Psoas muscle (tissue), 8 donors: Measurements from ENCODE around the gene SNX17. TPM values are rescaled to one million over a fixed set of nuclear protein-coding genes. Genes with fewer than 3 reads are reported as not detected.
"Not testable (repeated sequence)": the region's sequence is repeated elsewhere in the genome, so short reads cannot be mapped to it uniquely, and the experiment has no call there.

Experiments
- ATAC-seq, 4 donors: fragments of 200-7000 bp; cut with Tn5 transposase; one replicate each; pipeline ENCODE4 v1.9.1; 2020; ENCODE audit warnings: moderate library complexity in 3 of 4, mild to moderate bottlenecking in 2 of 4
- DNase-seq, 2 donors: peaks; one replicate each; pipeline ENCODE4 v3.0.0-alpha.2; 2020
- H3K27ac ChIP-seq: fragments of 200-600 bp; one replicate; pipeline ENCODE4 v1.8.0; 2022
- H3K27me3 ChIP-seq, 3 donors: fragments of 200-600 bp in 1 of 3; one replicate each; pipeline versions ENCODE4 v1.6.1 to v1.8.0; 2013 to 2022; ENCODE audit warnings: low read length in 2 of 3, mild to moderate bottlenecking in 2 of 3, moderate library complexity in 1 of 3; ENCODE audit not compliant: insufficient read depth in 3 of 3
- H3K36me3 ChIP-seq, 2 donors: fragments of 200-600 bp in 1 of 2; one replicate each; pipeline versions ENCODE4 v1.6.1 to v1.8.0; 2013 to 2022; ENCODE audit warnings: low read depth in 1 of 2, mild to moderate bottlenecking in 1 of 2, moderate library complexity in 1 of 2; ENCODE audit not compliant: insufficient read depth in 1 of 2
- H3K4me1 ChIP-seq: fragments of 200-600 bp; one replicate; pipeline ENCODE4 v1.8.0; 2022
- H3K4me3 ChIP-seq: fragments of 200-600 bp; one replicate; pipeline ENCODE4 v1.8.0; 2022; ENCODE audit warnings: mild to moderate bottlenecking
- H3K9me3 ChIP-seq: fragments of 200-600 bp; one replicate; pipeline ENCODE4 v1.8.0; 2022
- WGBS, 3 donors: extraction: QIAGEN DNeasy Blood & Tissue Kit; methylation state at CpG; one replicate each; pipeline versions ENCODE4 v1.1.6 to v1.1.7; 2013; 5-methylcytosine and 5-hydroxymethylcytosine counted together
- intact Hi-C, 2 donors: fragments of 100-400 bp; cut with DNase I; formaldehyde crosslinking; loops; one replicate each; pipeline versions ENCODE4 v1.11.0 to v1.14.2; 2022
- polyA plus RNA-seq, 3 donors: library from polyadenylated mRNA; stranded (reverse); fragments of 200-250 nt; gene quantifications; one replicate each; pipeline ENCODE4 v1.2.3, GENCODE V29; 2013
- total RNA-seq, 4 donors: library from RNA; stranded (reverse); fragmentation: NEBNext Ultra II Directional in 2 of 4; extraction: Animal tissue kit (Norgen Biotek cat#: 25700) in 2 of 4; gene quantifications; one replicate each; pipeline versions ENCODE4 v1.2.1 to v1.2.4, GENCODE V29; 2021 to 2023
- TF ChIP-seq, protein P1 (sequence below): fragments of 200-600 bp; IDR thresholded peaks from one replicate; pipeline ENCODE4 v1.8.0; 2022; ENCODE audit warnings: antibody characterized with exemption
- donor health status: healthy with polysubstance abuse.
- donor health status: DM: no; HTN: no; CAD: no; lungs with moderate emphysema.
- donor health status: Bipolar disorder and iron deficiency.
- donor health status: healthy.
- donor health status: DM: yes; HTN: yes; CAD: no.
- donor health status: DM: no; HTN: no; CAD: no.
- donor health status: DM: no; HTN: no; CAD: no.
- donor health status: DM: yes; HTN: yes; CAD: no.

SNX17 gene
- total and polyA plus RNA-seq, 7 donors = 50.1 to 96.4 (median 60.2) TPM

DNA sequence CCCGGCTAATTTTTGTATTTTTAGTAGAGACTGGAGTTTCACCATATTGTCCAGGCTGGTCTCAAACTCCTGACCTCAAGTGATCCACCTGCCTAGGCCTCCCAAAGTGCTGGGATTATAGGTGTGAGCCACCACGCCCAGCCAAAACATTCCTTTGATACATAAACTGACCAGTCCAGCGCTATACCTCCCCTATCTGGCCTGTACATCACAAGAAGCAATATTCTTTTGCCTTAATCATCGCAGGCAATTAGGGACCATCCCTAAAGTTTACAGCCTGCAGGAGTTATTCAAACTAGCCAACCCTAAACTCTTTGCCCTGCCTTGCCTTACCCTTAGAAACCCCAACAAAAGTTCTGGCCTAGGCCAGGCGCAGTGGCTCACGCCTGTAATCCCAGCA, 45.7 kb downstream of the SNX17 start:
- Histone ChIP-seq H3K4me1 (no peaks in the 10 kb centered on the region), H3K36me3 (no peaks in the 10 kb centered on the region), H3K27ac (no peak overlapping the region), H3K4me3 (no peak overlapping the region), H3K9me3 (no peaks in the 10 kb centered on the region), H3K27me3 (no peaks in the 10 kb centered on the region)
- TF ChIP-seq, protein P1, sequence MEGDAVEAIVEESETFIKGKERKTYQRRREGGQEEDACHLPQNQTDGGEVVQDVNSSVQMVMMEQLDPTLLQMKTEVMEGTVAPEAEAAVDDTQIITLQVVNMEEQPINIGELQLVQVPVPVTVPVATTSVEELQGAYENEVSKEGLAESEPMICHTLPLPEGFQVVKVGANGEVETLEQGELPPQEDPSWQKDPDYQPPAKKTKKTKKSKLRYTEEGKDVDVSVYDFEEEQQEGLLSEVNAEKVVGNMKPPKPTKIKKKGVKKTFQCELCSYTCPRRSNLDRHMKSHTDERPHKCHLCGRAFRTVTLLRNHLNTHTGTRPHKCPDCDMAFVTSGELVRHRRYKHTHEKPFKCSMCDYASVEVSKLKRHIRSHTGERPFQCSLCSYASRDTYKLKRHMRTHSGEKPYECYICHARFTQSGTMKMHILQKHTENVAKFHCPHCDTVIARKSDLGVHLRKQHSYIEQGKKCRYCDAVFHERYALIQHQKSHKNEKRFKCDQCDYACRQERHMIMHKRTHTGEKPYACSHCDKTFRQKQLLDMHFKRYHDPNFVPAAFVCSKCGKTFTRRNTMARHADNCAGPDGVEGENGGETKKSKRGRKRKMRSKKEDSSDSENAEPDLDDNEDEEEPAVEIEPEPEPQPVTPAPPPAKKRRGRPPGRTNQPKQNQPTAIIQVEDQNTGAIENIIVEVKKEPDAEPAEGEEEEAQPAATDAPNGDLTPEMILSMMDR = no peak
- DNase-seq = no peak
- WGBS, 3 donors = 89 to 99% (median 95%) methylated on average over 6 of the region's 6 CpGs
- intact Hi-C loops = no loop called here
- ATAC-seq = no peak

GRCh38 chr2:27420996-27421395, 50.6 kb downstream of the SNX17 start:
- Histone ChIP-seq H3K36me3 (no peaks in the 10 kb centered on the region), H3K9me3 (no peaks in the 10 kb centered on the region), H3K27me3 (no peaks in the 10 kb centered on the region), H3K4me1 (no peaks in the 10 kb centered on the region), H3K4me3 (no peak overlapping the region), H3K27ac (no peak overlapping the region)
- TF ChIP-seq, protein P1 = no peak
- intact Hi-C loops = no loop called here
- no peak for ATAC-seq
- no peak for DNase-seq

GRCh38 chr2:27421660-27422250, 51.3 kb downstream of the SNX17 start:
- H3K9me3 ChIP-seq = no peaks in the 10 kb centered on the region
- DNase-seq (no peak), ATAC-seq (no peak)
- no peaks in the 10 kb centered on the region for H3K36me3 ChIP-seq
- no peak overlapping the region for H3K27ac ChIP-seq
- intact Hi-C loops = no loop called here
- no peaks in the 10 kb centered on the region for H3K27me3 ChIP-seq
- WGBS, 3 donors = 80 to 84% (median 82%) methylated on average over 4 of the region's 4 CpGs
- no peak overlapping the region for H3K4me3 ChIP-seq
- TF ChIP-seq, protein P1 = no peak
- no peaks in the 10 kb centered on the region for H3K4me1 ChIP-seq

GRCh38 chr2:27422958-27423357, 52.5 kb downstream of the SNX17 start:
- Histone ChIP-seq H3K9me3 (no peaks in the 10 kb centered on the region), H3K27me3 (no peaks in the 10 kb centered on the region), H3K36me3 (no peaks in the 10 kb centered on the region), H3K4me3 (no peak overlapping the region), H3K4me1 (peaks cover 6% of the 10 kb centered on the region), H3K27ac (no peak overlapping the region)
- intact Hi-C loops = no loop called here
- TF ChIP-seq, protein P1 = no peak
- 96 to 99% (median 98%) methylated on average over 3 of the region's 3 CpGs for WGBS, 3 donors
- ATAC-seq = no peak
- no peak for DNase-seq

- WGBS, 3 donors = 90 to 93% (median 93%) methylated on average over 10 of the region's 10 CpGs
- H3K27ac ChIP-seq, intact Hi-C loops, H3K27me3 ChIP-seq, DNase-seq, H3K36me3 ChIP-seq, H3K4me3 ChIP-seq, H3K9me3 ChIP-seq, ATAC-seq: not testable (repeated sequence)
- H3K4me1 ChIP-seq = peaks cover 12% of the 10 kb centered on the region
Observed at GRCh38 chr2:27425039-27425438, 54.6 kb downstream of the SNX17 start.

Other genes with a start within 250 kb of the SNX17 start
- gene ABHD1, start 246.8 kb upstream of the SNX17 start, total RNA-seq = 1 to 10 TPM; 1.4 to 4.5 (median 3.7) TPM
- gene ABHD1, start 246.8 kb upstream of the SNX17 start, polyA plus RNA-seq = 1 to 10 TPM; 1.9 to 4.1 (median 3.9) TPM
- 100 to 1,000 TPM in 2 of 4 donors, 10 to 100 TPM in 2; 57.4 to 206 (median 111) TPM for gene PREB, start 236.0 kb upstream of the SNX17 start, total RNA-seq
- gene PREB, start 236.0 kb upstream of the SNX17 start, polyA plus RNA-seq = 100 to 1,000 TPM in 2 of 3 donors, 10 to 100 TPM in 1; 96.1 to 138 (median 125) TPM
- gene PRR30, start 231.2 kb upstream of the SNX17 start, total RNA-seq = not detected
- gene PRR30, start 231.2 kb upstream of the SNX17 start, polyA plus RNA-seq = not detected
- under 1 TPM in 2 of 4 donors, not detected in 2; 0.20 to 0.63 TPM for gene TCF23, start 221.6 kb upstream of the SNX17 start, total RNA-seq
- under 1 TPM in 2 of 3 donors, not detected in 1; 0.05 to 0.06 TPM for gene TCF23, start 221.6 kb upstream of the SNX17 start, polyA plus RNA-seq
- gene ATRAID, start 158.6 kb upstream of the SNX17 start, total RNA-seq = 100 to 1,000 TPM in 2 of 4 donors, 10 to 100 TPM in 2; 87.1 to 113 (median 98.2) TPM
- 100 to 1,000 TPM in 2 of 3 donors, 10 to 100 TPM in 1; 89.3 to 188 (median 136) TPM for gene ATRAID, start 158.6 kb upstream of the SNX17 start, polyA plus RNA-seq
- 10 to 100 TPM; 16.8 to 64.2 (median 21.1) TPM for gene SLC5A6, start 158.3 kb upstream of the SNX17 start, total RNA-seq
- 10 to 100 TPM; 21.1 to 47.0 (median 24.9) TPM for gene SLC5A6, start 158.3 kb upstream of the SNX17 start, polyA plus RNA-seq
- 1 to 10 TPM; 7.8 to 8.6 (median 8.2) TPM for gene CAD, start 153.2 kb upstream of the SNX17 start, total RNA-seq
- gene CAD, start 153.2 kb upstream of the SNX17 start, polyA plus RNA-seq = 10 to 100 TPM in 1 of 3 donors, 1 to 10 TPM in 2; 5.9 to 13.6 (median 7.3) TPM
- under 1 TPM in 3 of 4 donors, not detected in 1; 0.10 to 0.92 (median 0.34) TPM for gene SLC30A3, start 107.6 kb upstream of the SNX17 start, total RNA-seq
- gene SLC30A3, start 107.6 kb upstream of the SNX17 start, polyA plus RNA-seq = under 1 TPM; 0.03 to 0.16 (median 0.09) TPM
- gene DNAJC5G, start 95.2 kb upstream of the SNX17 start, total RNA-seq = not detected
- gene DNAJC5G, start 95.2 kb upstream of the SNX17 start, polyA plus RNA-seq = not detected
- gene TRIM54, start 88.2 kb upstream of the SNX17 start, total RNA-seq = 100 to 1,000 TPM; 387 to 784 (median 462) TPM
- 100 to 1,000 TPM; 136 to 315 (median 282) TPM for gene TRIM54, start 88.2 kb upstream of the SNX17 start, polyA plus RNA-seq
- gene UCN, start 62.2 kb upstream of the SNX17 start, total RNA-seq = under 1 TPM in 1 of 4 donors, not detected in 3; 0.46 TPM
- 1 to 10 TPM in 1 of 3 donors, under 1 TPM in 2; 0.26 to 3.6 (median 0.44) TPM for gene UCN, start 62.2 kb upstream of the SNX17 start, polyA plus RNA-seq
- 10 to 100 TPM; 11.9 to 20.9 (median 14.9) TPM for gene MPV17, start 47.5 kb upstream of the SNX17 start, total RNA-seq
- gene MPV17, start 47.5 kb upstream of the SNX17 start, polyA plus RNA-seq = 10 to 100 TPM; 13.1 to 29.0 (median 14.5) TPM
- gene GTF3C2, start 13.9 kb upstream of the SNX17 start, total RNA-seq = 10 to 100 TPM; 17.5 to 44.9 (median 31.1) TPM
- gene GTF3C2, start 13.9 kb upstream of the SNX17 start, polyA plus RNA-seq = 10 to 100 TPM; 21.6 to 49.4 (median 24.2) TPM
- gene EIF2B4, start 278 bp upstream of the SNX17 start, total RNA-seq = 10 to 100 TPM; 36.6 to 61.0 (median 56.3) TPM
- 10 to 100 TPM; 56.1 to 72.9 (median 71.1) TPM for gene EIF2B4, start 278 bp upstream of the SNX17 start, polyA plus RNA-seq
- 10 to 100 TPM in 2 of 4 donors, 1 to 10 TPM in 2; 5.8 to 14.6 (median 8.7) TPM for gene ZNF513, start 10.1 kb downstream of the SNX17 start, total RNA-seq
- gene ZNF513, start 10.1 kb downstream of the SNX17 start, polyA plus RNA-seq = 10 to 100 TPM; 10.2 to 11.5 (median 10.7) TPM
- 10 to 100 TPM; 44.0 to 83.6 (median 68.4) TPM for gene PPM1G, start 39.0 kb downstream of the SNX17 start, total RNA-seq
- 100 to 1,000 TPM in 2 of 3 donors, 10 to 100 TPM in 1; 83.4 to 167 (median 127) TPM for gene PPM1G, start 39.0 kb downstream of the SNX17 start, polyA plus RNA-seq
- 100 to 1,000 TPM in 2 of 4 donors, 10 to 100 TPM in 2; 83.8 to 138 (median 103) TPM for gene NRBP1, start 58.0 kb downstream of the SNX17 start, total RNA-seq
- 100 to 1,000 TPM; 120 to 238 (median 151) TPM for gene NRBP1, start 58.0 kb downstream of the SNX17 start, polyA plus RNA-seq
- gene KRTCAP3, start 71.8 kb downstream of the SNX17 start, total RNA-seq = 1 to 10 TPM in 3 of 4 donors, not detected in 1; 1.5 to 2.2 (median 1.7) TPM
- gene KRTCAP3, start 71.8 kb downstream of the SNX17 start, polyA plus RNA-seq = 1 to 10 TPM in 1 of 3 donors, under 1 TPM in 2; 0.26 to 1.7 (median 0.39) TPM
- gene IFT172, start 119.1 kb downstream of the SNX17 start, total RNA-seq = 10 to 100 TPM in 1 of 4 donors, 1 to 10 TPM in 3; 4.4 to 10.1 (median 5.9) TPM
- 1 to 10 TPM; 6.0 to 9.5 (median 7.5) TPM for gene IFT172, start 119.1 kb downstream of the SNX17 start, polyA plus RNA-seq
- 10 to 100 TPM in 1 of 4 donors, 1 to 10 TPM in 3; 1.9 to 38.1 (median 3.0) TPM for gene FNDC4, start 124.6 kb downstream of the SNX17 start, total RNA-seq
- gene FNDC4, start 124.6 kb downstream of the SNX17 start, polyA plus RNA-seq = 10 to 100 TPM in 2 of 3 donors, 1 to 10 TPM in 1; 1.7 to 23.2 (median 10.9) TPM
- 1 to 10 TPM in 1 of 4 donors, not detected in 3; 2.0 TPM for gene GCKR, start 126.2 kb downstream of the SNX17 start, total RNA-seq
- 1 to 10 TPM in 1 of 3 donors, under 1 TPM in 2; 0.05 to 1.6 (median 0.51) TPM for gene GCKR, start 126.2 kb downstream of the SNX17 start, polyA plus RNA-seq
- gene ZNF512, start 212.4 kb downstream of the SNX17 start, total RNA-seq = 10 to 100 TPM in 3 of 4 donors, 1 to 10 TPM in 1; 6.0 to 17.0 (median 12.8) TPM
- 1 to 10 TPM; 5.1 to 9.4 (median 9.3) TPM for gene ZNF512, start 212.4 kb downstream of the SNX17 start, polyA plus RNA-seq